Renal cortex interstitium (tissue), 15 donors: ENCODE data around the gene FAM76A. TPM values are rescaled to one million over a fixed set of nuclear protein-coding genes. Genes with fewer than 3 reads are reported as not detected.
"Not testable (repeated sequence)": the region's sequence is repeated elsewhere in the genome, so short reads cannot be mapped to it uniquely, and the experiment has no call there.

Source experiments
- DNase-seq, 11 donors: peaks; one replicate each; pipeline ENCODE4 v3.0.0-alpha.2; 2013; ENCODE audit warnings: low read depth in 9 of 11, low spot score in 4 of 11; ENCODE audit errors: extremely low read depth in 1 of 11
- long read RNA-seq, 16 experiments: transcript quantifications; one replicate each; lab custom pipeline, GENCODE V29; 2026
- polyA plus RNA-seq, 3 donors: library from polyadenylated mRNA; unstranded; fragments of 120-200 nt; gene quantifications; one replicate each; pipeline ENCODE4 v1.2.1, GENCODE V29; 2013; ENCODE audit not compliant: insufficient read length in 3 of 3

Gene FAM76A
- polyA plus RNA-seq = 10 to 100 TPM; 11.9 to 17.1 (median 16.7) TPM
- long read RNA-seq, donor 1, partial matches to known transcripts = 0 of 3 reads
- long read RNA-seq, donor 1, other reads (novel, unspliced or antisense) = 0 of 3 reads
- long read RNA-seq, donor 2, partial matches to known transcripts = 0 of 1 reads
- long read RNA-seq, donor 2, other reads (novel, unspliced or antisense) = 0 of 1 reads
- long read RNA-seq, donor 3 = 0 reads
- long read RNA-seq, donor 4, partial matches to known transcripts = 0 of 3 reads
- long read RNA-seq, donor 4, other reads (novel, unspliced or antisense) = 0 of 3 reads
- long read RNA-seq, donor 5 = 0 reads
- long read RNA-seq, donor 6, partial matches to known transcripts = 0 of 4 reads
- long read RNA-seq, donor 6, other reads (novel, unspliced or antisense) = 0 of 4 reads
- long read RNA-seq, donor 7, partial matches to known transcripts = 0 of 2 reads
- long read RNA-seq, donor 7, other reads (novel, unspliced or antisense) = 0 of 2 reads
- long read RNA-seq, donor 8 = 0 reads
- long read RNA-seq, donor 9 = 0 reads
- long read RNA-seq, donor 10, partial matches to known transcripts = 0 of 3 reads
- long read RNA-seq, donor 10, other reads (novel, unspliced or antisense) = 0 of 3 reads
- long read RNA-seq, donor 11, partial matches to known transcripts = 0 of 2 reads
- long read RNA-seq, donor 11, other reads (novel, unspliced or antisense) = 0 of 2 reads
- long read RNA-seq, donor 12 = 0 reads
- long read RNA-seq, donor 13, partial matches to known transcripts = 13 of 15 reads
- long read RNA-seq, donor 13, other reads (novel, unspliced or antisense) = 0 of 15 reads
- long read RNA-seq, donor 14, partial matches to known transcripts = 0 of 1 reads
- long read RNA-seq, donor 14, other reads (novel, unspliced or antisense) = 0 of 1 reads
- long read RNA-seq, donor 15, partial matches to known transcripts = 12 of 14 reads
- long read RNA-seq, donor 15, other reads (novel, unspliced or antisense) = 0 of 14 reads
- long read RNA-seq, donor 16, partial matches to known transcripts = 0 of 2 reads
- long read RNA-seq, donor 16, other reads (novel, unspliced or antisense) = 0 of 2 reads

GRCh38 chr1:27725374-27726172 is at the start of gene FAM76A:
FAM76A (plus strand) TSS chr1:27725961; CDS start chr1:27726081, 120 bp downstream.
- DNase-seq = peak; percentile 99 to 100 (median 99)

GRCh38 chr1:27676410-27676809 is 49.4 kb upstream of the FAM76A start:
- no peak for DNase-seq

DNA sequence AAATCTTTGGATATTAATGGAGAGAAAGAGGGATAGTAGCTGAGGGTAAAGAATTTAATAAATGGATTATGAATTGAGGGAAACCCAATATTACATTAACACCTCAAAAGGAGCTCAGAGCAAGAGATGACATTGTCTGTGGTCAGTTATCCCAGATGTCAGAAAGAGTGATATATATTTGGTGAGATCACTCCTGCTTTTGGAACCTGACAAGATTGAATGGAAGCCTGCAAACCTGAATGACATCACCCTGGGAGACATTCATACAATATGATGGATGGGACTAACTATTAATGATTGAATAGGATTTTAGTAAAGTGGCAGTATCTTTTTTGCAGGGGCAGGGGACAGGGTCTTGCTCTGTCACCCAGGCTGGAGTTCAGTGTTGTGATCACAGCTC is 47.0 kb upstream of the FAM76A start:
- no peak for DNase-seq

- DNase-seq = not testable (repeated sequence)
These were observed 45.5 kb upstream of the FAM76A start for GRCh38 chr1:27680225-27680791.

DNA sequence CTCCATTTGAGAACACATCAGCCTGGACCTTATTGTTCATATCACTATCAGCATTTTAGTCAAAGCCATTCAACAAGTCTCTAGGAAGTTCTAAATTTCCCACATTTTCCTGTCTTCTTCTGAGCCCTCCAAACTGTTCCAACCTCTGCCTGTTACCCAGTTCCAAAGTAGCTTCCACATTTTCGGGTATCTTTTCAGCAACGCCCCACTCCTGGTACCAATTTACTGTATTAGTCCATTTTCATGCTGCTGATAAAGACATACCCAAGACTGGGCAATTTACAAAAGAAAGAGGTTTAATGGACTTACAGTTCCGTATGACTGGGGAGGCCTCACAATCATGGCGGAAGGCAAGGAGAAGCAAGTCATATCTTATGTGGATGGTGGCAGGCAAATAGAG is 44.2 kb upstream of the FAM76A start:
- DNase-seq = not testable (repeated sequence)

- DNase-seq = no peak
These were observed 43.3 kb upstream of the FAM76A start for GRCh38 chr1:27682351-27682944.

GRCh38 chr1:27684176-27684575 is 41.6 kb upstream of the FAM76A start:
- DNase-seq = no peak

- no peak for DNase-seq
These were observed 39.4 kb upstream of the FAM76A start for GRCh38 chr1:27686223-27686990.

- no peak for DNase-seq
These were observed 37.9 kb upstream of the FAM76A start for GRCh38 chr1:27687906-27688305.

DNA sequence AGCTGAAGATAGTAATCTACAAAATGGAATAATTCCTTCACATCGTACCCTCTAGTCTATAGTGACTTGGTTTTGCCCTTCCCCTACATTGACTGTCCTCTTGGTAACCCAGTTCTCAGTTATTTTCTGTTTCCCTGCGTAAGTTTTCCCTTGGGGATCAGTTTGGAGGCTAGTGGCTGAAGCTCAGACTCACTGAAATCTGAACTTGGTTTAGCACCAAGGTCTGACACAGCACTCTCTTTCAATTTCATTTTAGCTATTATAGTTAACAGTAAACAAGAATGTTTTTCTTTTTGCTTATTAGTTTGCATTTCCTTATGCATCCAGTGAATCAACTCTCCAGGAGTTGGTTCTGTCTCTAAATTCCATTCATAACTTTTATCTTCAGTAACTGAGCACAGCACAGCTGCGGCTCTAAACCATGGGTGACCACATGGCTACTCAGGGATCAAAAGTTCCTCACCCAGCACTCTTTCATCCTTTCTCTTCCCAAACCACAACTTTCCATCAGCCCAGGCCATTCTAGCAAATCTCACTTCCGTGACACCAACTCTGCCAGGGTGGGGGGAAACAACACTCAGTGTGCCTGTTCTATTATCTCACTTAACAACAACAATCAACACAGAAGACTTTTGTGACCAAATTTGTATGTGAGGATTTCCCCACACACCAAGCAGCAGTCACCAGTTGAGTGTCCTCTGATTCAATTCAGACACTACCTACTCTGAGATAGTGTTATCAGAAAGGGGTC is 36.2 kb upstream of the FAM76A start:
- no peak for DNase-seq

DNA sequence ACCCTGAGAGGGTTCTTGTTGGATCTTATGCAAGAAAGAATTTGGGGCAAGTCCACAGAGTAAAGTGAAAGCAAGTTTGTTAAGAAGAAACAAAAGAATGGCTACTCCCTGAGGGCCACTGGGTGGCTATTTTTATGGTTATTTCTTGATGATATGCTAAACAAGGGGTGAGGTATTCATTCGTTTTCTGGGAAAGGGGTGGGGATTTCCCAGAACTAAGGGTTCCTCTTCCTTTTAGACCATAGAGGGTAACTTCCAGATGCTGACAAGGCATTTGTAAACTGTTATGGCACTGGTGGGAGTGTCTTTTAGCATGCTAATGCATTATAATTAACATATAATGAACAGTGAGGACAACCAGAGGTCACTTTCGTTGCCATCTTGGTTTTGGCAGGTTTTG is 35.6 kb upstream of the FAM76A start:
- no peak for DNase-seq

DNA sequence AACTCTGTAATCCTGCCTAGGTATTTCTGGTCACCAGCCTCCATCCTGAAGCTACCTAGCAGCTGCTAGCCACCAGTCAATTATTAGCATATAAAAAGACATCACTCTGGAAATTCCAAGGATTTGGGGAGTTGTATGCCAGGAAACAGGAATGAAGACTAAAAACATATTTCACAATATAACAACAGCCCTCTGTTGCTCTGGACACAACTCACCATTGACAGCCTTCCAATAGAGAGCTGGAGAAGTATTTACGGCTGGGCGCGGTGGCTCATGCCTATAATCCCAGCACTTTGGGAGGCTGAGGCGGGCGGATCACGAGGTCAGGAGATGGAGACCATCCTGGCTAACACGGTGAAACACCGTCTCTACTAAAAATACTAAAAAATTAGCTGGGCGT is 28.9 kb upstream of the FAM76A start:
- not testable (repeated sequence) for DNase-seq

- no peak for DNase-seq
These were observed 20.8 kb upstream of the FAM76A start for GRCh38 chr1:27704958-27705357.

DNA sequence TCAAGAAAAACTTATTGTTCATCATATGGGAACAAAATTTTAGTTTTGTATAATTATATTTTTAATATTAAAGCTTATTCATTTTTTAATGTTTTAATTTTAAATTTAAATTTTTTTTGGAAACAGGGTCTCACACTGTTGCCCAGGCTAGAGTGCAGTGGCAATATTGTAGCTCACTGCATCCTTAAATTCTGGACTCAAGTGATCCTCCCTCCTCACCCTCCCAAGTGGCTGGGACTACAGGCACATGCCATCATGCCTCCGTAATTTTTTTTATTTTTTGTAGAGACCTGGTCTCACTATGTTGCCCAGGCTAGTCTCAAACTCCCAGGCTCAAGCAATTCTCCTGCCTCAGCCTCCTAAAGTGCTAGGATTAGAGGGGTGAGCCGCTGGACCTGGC is 20.2 kb upstream of the FAM76A start:
- DNase-seq = no peak

GRCh38 chr1:27710574-27710973 is 15.2 kb upstream of the FAM76A start:
- no peak for DNase-seq

GRCh38 chr1:27713139-27713725 is 12.5 kb upstream of the FAM76A start:
- no peak for DNase-seq
